ENCODE data around the gene SPAG7. TPM values are rescaled to one million over a fixed set of nuclear protein-coding genes. Genes with fewer than 3 reads are reported as not detected.

The SPAG7 gene
- total RNA-seq, 1 donor from 2014 or later = 60.5 TPM

GRCh38 chr17:4947411-4948165 is 20.0 kb downstream of the SPAG7 start:
- no peaks in the 10 kb centered on the region for H3K27me3 Mint-ChIP-seq

GRCh38 chr17:4947010-4947410 is 20.6 kb downstream of the SPAG7 start:
- peaks cover 13% of the 10 kb centered on the region for H3K36me3 Mint-ChIP-seq
- H3K4me1 Mint-ChIP-seq (ENCODE audit: unreplicated experiment) = peaks cover 38% of the 10 kb centered on the region
- TF ChIP-seq CTCF (conservative IDR thresholded peaks at IDR 0.05) = no peak
- peak overlapping the region; percentile 87 for H3K27ac Mint-ChIP-seq
- H3K4me3 Mint-ChIP-seq = peak overlapping the region; percentile 96
- DNase-seq (ENCODE audit: extremely low spot score, unreplicated experiment) = no peak
- no peaks in the 10 kb centered on the region for H3K9me3 Mint-ChIP-seq
- H3K27me3 Mint-ChIP-seq = no peaks in the 10 kb centered on the region

More at GRCh38 chr17:4947411-4948165, 20.0 kb downstream of the SPAG7 start:
- Mint-ChIP-seq H3K36me3 (peaks cover 13% of the 10 kb centered on the region), H3K4me3 (peak overlapping the region; percentile 96), H3K27ac (peak overlapping the region; percentile 87), H3K4me1 (ENCODE audit: unreplicated experiment) (peaks cover 37% of the 10 kb centered on the region), H3K9me3 (no peaks in the 10 kb centered on the region)
- TF ChIP-seq CTCF (conservative IDR thresholded peaks at IDR 0.05) = no peak
- DNase-seq (ENCODE audit: extremely low spot score, unreplicated experiment) = no peak

- Mint-ChIP-seq H3K4me1 (ENCODE audit: unreplicated experiment) (peaks cover 44% of the 10 kb centered on the region), H3K9me3 (no peaks in the 10 kb centered on the region), H3K4me3 (peak overlapping the region; percentile 96), H3K27ac (peak overlapping the region; percentile 87), H3K27me3 (no peaks in the 10 kb centered on the region), H3K36me3 (peaks cover 17% of the 10 kb centered on the region)
- no peak for DNase-seq (ENCODE audit: extremely low spot score, unreplicated experiment)
- TF ChIP-seq CTCF (conservative IDR thresholded peaks at IDR 0.05) = no peak
Observed at GRCh38 chr17:4946312-4946976, 21.2 kb downstream of the SPAG7 start.

- no peak for DNase-seq (ENCODE audit: extremely low spot score, unreplicated experiment)
- Mint-ChIP-seq H3K36me3 (peaks cover 17% of the 10 kb centered on the region), H3K27me3 (no peaks in the 10 kb centered on the region), H3K9me3 (no peaks in the 10 kb centered on the region), H3K27ac (peak overlapping the region; percentile 97), H3K4me3 (peak overlapping the region; percentile 96), H3K4me1 (ENCODE audit: unreplicated experiment) (peaks cover 44% of the 10 kb centered on the region)
- TF ChIP-seq CTCF (conservative IDR thresholded peaks at IDR 0.05) = no peak
Observed at GRCh38 chr17:4945944-4946280, 21.7 kb downstream of the SPAG7 start.

- no peak for TF ChIP-seq CTCF (conservative IDR thresholded peaks at IDR 0.05)
Observed at GRCh38 chr17:4945176-4945943, 22.3 kb downstream of the SPAG7 start.

More at GRCh38 chr17:4945176-4945943, 22.3 kb downstream of the SPAG7 start:
- Mint-ChIP-seq H3K36me3 (peaks cover 17% of the 10 kb centered on the region), H3K4me1 (ENCODE audit: unreplicated experiment) (peaks cover 39% of the 10 kb centered on the region), H3K27me3 (no peaks in the 10 kb centered on the region), H3K4me3 (peak overlapping the region; percentile 85), H3K9me3 (no peaks in the 10 kb centered on the region), H3K27ac (peak overlapping the region; percentile 97)
- no peak for DNase-seq (ENCODE audit: extremely low spot score, unreplicated experiment)
